K562 (cell line): ENCODE measurements around the gene POLR3A. TPM values are rescaled to one million over a fixed set of nuclear protein-coding genes. Genes with fewer than 3 reads are reported as not detected.

Experiments
- BRD9 ChIP-seq: fragments of 450-650 bp; IDR thresholded peaks from 2 replicates; pipeline ENCODE4 v1.6.1; 2018; ENCODE audit warnings: low read depth; ENCODE audit not compliant: partially characterized antibody
- EGR1 ChIP-seq: fragments of 450-650 bp; conservative IDR thresholded peaks from 2 replicates; pipeline ENCODE4 v1.6.1; 2017; ENCODE audit warnings: mild to moderate bottlenecking
- ETS2 ChIP-seq: IDR thresholded peaks from 2 replicates; pipeline ENCODE4 v1.6.1; 2016; ENCODE audit warnings: borderline replicate concordance, missing genetic modification characterization, mild to moderate bottlenecking, moderate library complexity, missing compliant biosample characterization; ENCODE audit not compliant: poor library complexity, severe bottlenecking
- KLF1 ChIP-seq: fragments of 450-650 bp; IDR thresholded peaks from 2 replicates; pipeline ENCODE4 v1.6.1; 2016; ENCODE audit warnings: missing genetic modification characterization, missing compliant biosample characterization
- NBN ChIP-seq: fragments of 450-650 bp; IDR thresholded peaks from 2 replicates; pipeline ENCODE4 v1.6.1; 2016; ENCODE audit warnings: low read depth, mild to moderate bottlenecking
- NR1H2 ChIP-seq: sonication (generic); formaldehyde crosslinking; IDR thresholded peaks from 2 replicates; pipeline ENCODE4 v1.4.0; 2020; ENCODE audit warnings: mild to moderate bottlenecking, missing genetic modification reagents
- NR4A1 ChIP-seq, 2 experiments: fragments of 250-450 bp in 1 of 2; fragments of 450-650 bp in 1 of 2; sonication (Bioruptor Pico) in 1 of 2; IDR thresholded peaks; 2 replicates each; pipeline versions ENCODE4 v1.4.0 to v1.6.1; 2016 to 2020; ENCODE audit warnings: mild to moderate bottlenecking in 2 of 2, missing compliant biosample characterization in 1 of 2, missing genetic modification characterization in 1 of 2, moderate library complexity in 1 of 2
- NUFIP1 ChIP-seq: fragments of 450-650 bp; IDR thresholded peaks from 2 replicates; pipeline ENCODE4 v1.6.1; 2018; ENCODE audit not compliant: partially characterized antibody
- PHF20 ChIP-seq: fragments of 450-650 bp; IDR thresholded peaks from 2 replicates; pipeline ENCODE4 v1.6.1; 2018; ENCODE audit not compliant: partially characterized antibody
- SREBF1 ChIP-seq: fragments of 150-350 bp; IDR thresholded peaks from 2 replicates; pipeline ENCODE4 v1.6.1; 2014; ENCODE audit warnings: antibody characterized with exemption, low read depth, low read length, borderline replicate concordance
- SUPT5H ChIP-seq: fragments of 450-650 bp; IDR thresholded peaks from 2 replicates; pipeline ENCODE4 v1.6.1; 2016
- TAF15 ChIP-seq: fragments of 200-400 bp; formaldehyde crosslinking; IDR thresholded peaks from 2 replicates; pipeline ENCODE4 v1.6.1; 2017; ENCODE audit warnings: mild to moderate bottlenecking, low read depth, low read length, moderate library complexity
- TRIM24 ChIP-seq, 2 experiments: fragments of 450-650 bp; IDR thresholded peaks; 2 replicates each; pipeline ENCODE4 v1.6.1; 2016
- polyA plus RNA-seq, 8 experiments: library from polyadenylated mRNA; depleted of rRNA in 4 of 8; stranded (reverse) in 5 of 8; unstranded in 3 of 8; fragments of >200 nt; fragmentation: Nextera tagmentation in 2 of 8; fragmentation: Illumina TruSeq in 1 of 8; extraction: Ambion mirVana in 2 of 8; extraction: Trizol in 1 of 8; gene quantifications; 2 replicates each; pipeline versions ENCODE4 v1.2.1 to v1.2.3, GENCODE V29; 2011 to 2014; ENCODE audit warnings: inconsistent platforms in 1 of 8, missing spikeins in 1 of 8
- total RNA-seq, 7 experiments: library from RNA; depleted of rRNA in 6 of 7; stranded (reverse); fragments of >200 nt in 6 of 7; fragmentation: Illumina TruSeq in 2 of 7; extraction: Trizol in 2 of 7; gene quantifications; 2 replicates each; pipeline versions ENCODE4 v1.2.1 to v1.2.3, GENCODE V29; 2011 to 2021; ENCODE audit warnings: low replicate concordance in 1 of 7
- TF ChIP-seq, protein P1 (sequence below): sonication (generic); formaldehyde crosslinking; IDR thresholded peaks from 2 replicates; pipeline ENCODE4 v1.8.0; 2022; ENCODE audit warnings: mild to moderate bottlenecking, missing genetic modification reagents
- TF ChIP-seq, protein P2 (sequence below): fragments of 200-800 bp; sonication (Bioruptor generic); IDR thresholded peaks from 2 replicates; pipeline ENCODE4 v1.6.1; 2017; ENCODE audit warnings: missing genetic modification characterization, missing compliant biosample characterization
- TF ChIP-seq, protein P3 (sequence below): fragments of 450-650 bp; IDR thresholded peaks from 2 replicates; pipeline ENCODE4 v1.6.1; 2016; ENCODE audit warnings: borderline replicate concordance
- TF ChIP-seq, protein P4 (sequence below): sonication (generic); formaldehyde crosslinking; IDR thresholded peaks from 2 replicates; pipeline ENCODE4 v1.8.1; 2023; ENCODE audit warnings: mild to moderate bottlenecking, missing genetic modification reagents

POLR3A gene
- total and polyA plus RNA-seq, 9 of the 15 experiments (the other 6 are each of a cell fraction or from before 2014, with no cell fraction given) = 14.9 to 37.0 (median 26.7) TPM

DNA sequence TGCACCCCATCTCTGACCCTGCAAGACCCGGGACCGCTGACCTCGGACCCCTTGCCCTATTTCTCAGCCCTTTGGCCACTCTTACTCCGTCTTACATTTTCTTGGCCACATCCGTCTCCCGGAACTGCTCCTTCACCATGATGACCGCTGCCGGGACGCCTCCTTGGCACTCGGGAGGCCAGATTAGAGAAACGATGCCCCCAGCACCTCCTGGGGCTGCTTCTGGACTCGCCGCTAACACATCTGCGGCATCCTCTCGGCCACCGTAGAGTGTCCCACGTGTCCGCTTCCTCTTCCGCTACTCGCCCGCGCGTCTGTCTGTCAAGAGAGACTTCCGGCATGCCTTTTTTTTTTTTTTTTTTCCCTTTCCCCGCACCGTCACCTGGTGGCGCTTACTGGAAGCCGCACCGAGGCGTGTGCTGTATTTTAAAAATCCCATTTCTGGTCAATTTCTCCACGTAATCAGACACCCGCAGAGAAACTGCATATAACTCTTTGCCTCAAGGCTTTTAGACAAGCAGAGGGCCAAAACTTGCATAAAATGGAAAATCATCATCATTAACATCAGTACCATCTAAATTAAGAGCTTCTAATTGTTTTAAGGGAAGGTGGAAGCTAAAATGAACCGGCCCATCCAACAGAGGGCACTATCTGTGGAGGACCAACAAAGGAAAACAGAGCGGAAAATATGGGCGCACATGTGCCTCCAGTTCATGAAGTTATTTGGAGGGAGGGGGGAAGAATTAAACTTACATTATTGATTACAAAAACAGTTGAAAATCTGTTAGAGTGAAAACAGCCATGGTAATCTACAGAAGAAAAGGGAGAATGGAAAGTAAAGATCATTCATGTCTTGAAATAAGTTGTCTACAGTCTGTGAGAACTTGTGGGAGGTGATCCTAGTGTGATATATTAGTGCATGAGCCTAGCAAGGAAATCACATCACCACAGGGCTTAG, at the start of gene POLR3A (continued):
- TF ChIP-seq, protein P1, sequence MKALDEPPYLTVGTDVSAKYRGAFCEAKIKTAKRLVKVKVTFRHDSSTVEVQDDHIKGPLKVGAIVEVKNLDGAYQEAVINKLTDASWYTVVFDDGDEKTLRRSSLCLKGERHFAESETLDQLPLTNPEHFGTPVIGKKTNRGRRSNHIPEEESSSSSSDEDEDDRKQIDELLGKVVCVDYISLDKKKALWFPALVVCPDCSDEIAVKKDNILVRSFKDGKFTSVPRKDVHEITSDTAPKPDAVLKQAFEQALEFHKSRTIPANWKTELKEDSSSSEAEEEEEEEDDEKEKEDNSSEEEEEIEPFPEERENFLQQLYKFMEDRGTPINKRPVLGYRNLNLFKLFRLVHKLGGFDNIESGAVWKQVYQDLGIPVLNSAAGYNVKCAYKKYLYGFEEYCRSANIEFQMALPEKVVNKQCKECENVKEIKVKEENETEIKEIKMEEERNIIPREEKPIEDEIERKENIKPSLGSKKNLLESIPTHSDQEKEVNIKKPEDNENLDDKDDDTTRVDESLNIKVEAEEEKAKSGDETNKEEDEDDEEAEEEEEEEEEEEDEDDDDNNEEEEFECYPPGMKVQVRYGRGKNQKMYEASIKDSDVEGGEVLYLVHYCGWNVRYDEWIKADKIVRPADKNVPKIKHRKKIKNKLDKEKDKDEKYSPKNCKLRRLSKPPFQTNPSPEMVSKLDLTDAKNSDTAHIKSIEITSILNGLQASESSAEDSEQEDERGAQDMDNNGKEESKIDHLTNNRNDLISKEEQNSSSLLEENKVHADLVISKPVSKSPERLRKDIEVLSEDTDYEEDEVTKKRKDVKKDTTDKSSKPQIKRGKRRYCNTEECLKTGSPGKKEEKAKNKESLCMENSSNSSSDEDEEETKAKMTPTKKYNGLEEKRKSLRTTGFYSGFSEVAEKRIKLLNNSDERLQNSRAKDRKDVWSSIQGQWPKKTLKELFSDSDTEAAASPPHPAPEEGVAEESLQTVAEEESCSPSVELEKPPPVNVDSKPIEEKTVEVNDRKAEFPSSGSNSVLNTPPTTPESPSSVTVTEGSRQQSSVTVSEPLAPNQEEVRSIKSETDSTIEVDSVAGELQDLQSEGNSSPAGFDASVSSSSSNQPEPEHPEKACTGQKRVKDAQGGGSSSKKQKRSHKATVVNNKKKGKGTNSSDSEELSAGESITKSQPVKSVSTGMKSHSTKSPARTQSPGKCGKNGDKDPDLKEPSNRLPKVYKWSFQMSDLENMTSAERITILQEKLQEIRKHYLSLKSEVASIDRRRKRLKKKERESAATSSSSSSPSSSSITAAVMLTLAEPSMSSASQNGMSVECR (CRISPR knock-in tag) = peak; percentile 92
- TF ChIP-seq SREBF1 (no peak), SUPT5H (peak; percentile 90), NBN (peak; percentile 97; the same call in 1 of the 2 replicates), NUFIP1 (peak; percentile 21), NR4A1 (CRISPR knock-in tag; IDR thresholded peaks at IDR 0.05) (peak; percentile 77; the same call in 1 of the 2 replicates), NR4A1 (tag; IDR thresholded peaks at IDR 0.05) (0 out of 2 replicates have a peak, but pooled peaks have one; percentile 83), EGR1 (peak; percentile 48), TAF15 (no peak), KLF1 (tag) (no peak), NR1H2 (CRISPR knock-in tag) (no peak), ETS2 (tag) (no peak), BRD9 (peak; percentile 85), TRIM24 (IDR thresholded peaks at IDR 0.05) (peak; percentile 15 to 63; a peak in 1 of 4 replicates), PHF20 (peak; percentile 91)
- TF ChIP-seq, protein P2, sequence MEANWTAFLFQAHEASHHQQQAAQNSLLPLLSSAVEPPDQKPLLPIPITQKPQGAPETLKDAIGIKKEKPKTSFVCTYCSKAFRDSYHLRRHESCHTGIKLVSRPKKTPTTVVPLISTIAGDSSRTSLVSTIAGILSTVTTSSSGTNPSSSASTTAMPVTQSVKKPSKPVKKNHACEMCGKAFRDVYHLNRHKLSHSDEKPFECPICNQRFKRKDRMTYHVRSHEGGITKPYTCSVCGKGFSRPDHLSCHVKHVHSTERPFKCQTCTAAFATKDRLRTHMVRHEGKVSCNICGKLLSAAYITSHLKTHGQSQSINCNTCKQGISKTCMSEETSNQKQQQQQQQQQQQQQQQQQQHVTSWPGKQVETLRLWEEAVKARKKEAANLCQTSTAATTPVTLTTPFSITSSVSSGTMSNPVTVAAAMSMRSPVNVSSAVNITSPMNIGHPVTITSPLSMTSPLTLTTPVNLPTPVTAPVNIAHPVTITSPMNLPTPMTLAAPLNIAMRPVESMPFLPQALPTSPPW (CRISPR knock-in tag) = peak; percentile 55; the same call in 1 of the 2 replicates
- TF ChIP-seq, protein P3, sequence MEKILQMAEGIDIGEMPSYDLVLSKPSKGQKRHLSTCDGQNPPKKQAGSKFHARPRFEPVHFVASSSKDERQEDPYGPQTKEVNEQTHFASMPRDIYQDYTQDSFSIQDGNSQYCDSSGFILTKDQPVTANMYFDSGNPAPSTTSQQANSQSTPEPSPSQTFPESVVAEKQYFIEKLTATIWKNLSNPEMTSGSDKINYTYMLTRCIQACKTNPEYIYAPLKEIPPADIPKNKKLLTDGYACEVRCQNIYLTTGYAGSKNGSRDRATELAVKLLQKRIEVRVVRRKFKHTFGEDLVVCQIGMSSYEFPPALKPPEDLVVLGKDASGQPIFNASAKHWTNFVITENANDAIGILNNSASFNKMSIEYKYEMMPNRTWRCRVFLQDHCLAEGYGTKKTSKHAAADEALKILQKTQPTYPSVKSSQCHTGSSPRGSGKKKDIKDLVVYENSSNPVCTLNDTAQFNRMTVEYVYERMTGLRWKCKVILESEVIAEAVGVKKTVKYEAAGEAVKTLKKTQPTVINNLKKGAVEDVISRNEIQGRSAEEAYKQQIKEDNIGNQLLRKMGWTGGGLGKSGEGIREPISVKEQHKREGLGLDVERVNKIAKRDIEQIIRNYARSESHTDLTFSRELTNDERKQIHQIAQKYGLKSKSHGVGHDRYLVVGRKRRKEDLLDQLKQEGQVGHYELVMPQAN = peak; percentile 96
- TF ChIP-seq, protein P4, sequence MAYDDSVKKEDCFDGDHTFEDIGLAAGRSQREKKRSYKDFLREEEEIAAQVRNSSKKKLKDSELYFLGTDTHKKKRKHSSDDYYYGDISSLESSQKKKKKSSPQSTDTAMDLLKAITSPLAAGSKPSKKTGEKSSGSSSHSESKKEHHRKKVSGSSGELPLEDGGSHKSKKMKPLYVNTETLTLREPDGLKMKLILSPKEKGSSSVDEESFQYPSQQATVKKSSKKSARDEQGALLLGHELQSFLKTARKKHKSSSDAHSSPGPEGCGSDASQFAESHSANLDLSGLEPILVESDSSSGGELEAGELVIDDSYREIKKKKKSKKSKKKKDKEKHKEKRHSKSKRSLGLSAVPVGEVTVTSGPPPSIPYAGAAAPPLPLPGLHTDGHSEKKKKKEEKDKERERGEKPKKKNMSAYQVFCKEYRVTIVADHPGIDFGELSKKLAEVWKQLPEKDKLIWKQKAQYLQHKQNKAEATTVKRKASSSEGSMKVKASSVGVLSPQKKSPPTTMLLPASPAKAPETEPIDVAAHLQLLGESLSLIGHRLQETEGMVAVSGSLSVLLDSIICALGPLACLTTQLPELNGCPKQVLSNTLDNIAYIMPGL (CRISPR knock-in tag) = peak; percentile 76; the same call in 1 of the 2 replicates
